Mammary epithelial cell (primary cell): Measurements from ENCODE around the gene RMND1.

ENCODE experiments used
- EZH2 ChIP-seq: IDR thresholded peaks from 2 replicates; pipeline ENCODE4 v1.6.1; 2012; ENCODE audit warnings: low read length, inconsistent platforms, borderline replicate concordance
- TF ChIP-seq, protein P1 (sequence below), 2 donors: IDR thresholded peaks in 1 of 2; conservative IDR thresholded peaks in 1 of 2; 2 replicates each; pipeline ENCODE4 v1.5.1; 2011 to 2012; ENCODE audit warnings: inconsistent platforms in 2 of 2, low read length in 2 of 2, mild to moderate bottlenecking in 2 of 2, control low read depth in 1 of 2, low read depth in 1 of 2; ENCODE audit not compliant: insufficient read depth in 1 of 2; ENCODE audit errors: extremely low read depth in 1 of 2

DNA sequence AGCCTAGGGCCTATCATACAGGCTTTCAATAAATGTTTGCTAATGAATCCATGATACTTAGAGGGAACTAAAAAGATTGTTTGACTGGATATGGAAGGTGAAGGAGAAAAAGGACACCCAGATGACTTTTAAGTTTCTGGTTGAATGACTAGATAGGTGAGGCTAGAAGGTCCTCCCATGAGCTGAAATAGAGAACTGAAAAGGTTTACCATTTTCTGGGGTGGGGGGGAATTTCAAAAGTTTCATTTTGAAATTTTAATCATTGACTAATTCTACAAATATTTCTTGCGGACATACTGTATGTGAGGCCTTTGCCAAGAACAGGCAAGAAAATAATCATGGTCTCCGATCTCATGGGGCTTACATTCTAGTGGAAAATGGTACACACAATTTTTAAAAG is 42.7 kb downstream of the RMND1 start:
- no peak for TF ChIP-seq EZH2
- TF ChIP-seq, protein P1, sequence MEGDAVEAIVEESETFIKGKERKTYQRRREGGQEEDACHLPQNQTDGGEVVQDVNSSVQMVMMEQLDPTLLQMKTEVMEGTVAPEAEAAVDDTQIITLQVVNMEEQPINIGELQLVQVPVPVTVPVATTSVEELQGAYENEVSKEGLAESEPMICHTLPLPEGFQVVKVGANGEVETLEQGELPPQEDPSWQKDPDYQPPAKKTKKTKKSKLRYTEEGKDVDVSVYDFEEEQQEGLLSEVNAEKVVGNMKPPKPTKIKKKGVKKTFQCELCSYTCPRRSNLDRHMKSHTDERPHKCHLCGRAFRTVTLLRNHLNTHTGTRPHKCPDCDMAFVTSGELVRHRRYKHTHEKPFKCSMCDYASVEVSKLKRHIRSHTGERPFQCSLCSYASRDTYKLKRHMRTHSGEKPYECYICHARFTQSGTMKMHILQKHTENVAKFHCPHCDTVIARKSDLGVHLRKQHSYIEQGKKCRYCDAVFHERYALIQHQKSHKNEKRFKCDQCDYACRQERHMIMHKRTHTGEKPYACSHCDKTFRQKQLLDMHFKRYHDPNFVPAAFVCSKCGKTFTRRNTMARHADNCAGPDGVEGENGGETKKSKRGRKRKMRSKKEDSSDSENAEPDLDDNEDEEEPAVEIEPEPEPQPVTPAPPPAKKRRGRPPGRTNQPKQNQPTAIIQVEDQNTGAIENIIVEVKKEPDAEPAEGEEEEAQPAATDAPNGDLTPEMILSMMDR (conservative IDR thresholded peaks at IDR 0.05 in 1 of 2, IDR thresholded peaks at IDR 0.05 in 1 of 2; ENCODE audit: extremely low read depth in 1 of 2, insufficient read depth in 1 of 2, low read depth in 1 of 2, low read length in 2 of 2) = no peak
